Mucosa of descending colon (tissue), 3 donors: ENCODE measurements around the gene MAPK12. TPM values are rescaled to one million over a fixed set of nuclear protein-coding genes. Genes with fewer than 3 reads are reported as not detected.
A peak's percentile ranks its signal among the peaks of the same experiment; 100 is the strongest.

Experiments used
- ATAC-seq: fragments of 200-7000 bp; cut with Tn5 transposase; one replicate; pipeline ENCODE4 v1.9.1; 2020; ENCODE audit warnings: mild to moderate bottlenecking, moderate library complexity
- DNase-seq, 3 donors: peaks; one replicate each; pipeline ENCODE4 v3.0.0-alpha.2; 2020
- H3K36me3 ChIP-seq: fragments of 200-600 bp; one replicate; pipeline ENCODE4 v1.8.0; 2021; ENCODE audit warnings: low read depth, mild to moderate bottlenecking
- H3K4me1 ChIP-seq: fragments of 200-600 bp; one replicate; pipeline ENCODE4 v1.8.0; 2021; ENCODE audit warnings: low read depth, mild to moderate bottlenecking
- H3K4me3 ChIP-seq: fragments of 200-600 bp; one replicate; pipeline ENCODE4 v1.8.0; 2021; ENCODE audit warnings: mild to moderate bottlenecking
- H3K9me3 ChIP-seq: fragments of 200-600 bp; one replicate; pipeline ENCODE4 v1.8.0; 2021; ENCODE audit warnings: mild to moderate bottlenecking
- CTCF ChIP-seq: fragments of 200-600 bp; IDR thresholded peaks from one replicate; pipeline ENCODE4 v1.8.0; 2022; ENCODE audit warnings: antibody characterized with exemption, mild to moderate bottlenecking
- intact Hi-C, 2 donors: fragments of 100-400 bp; cut with DNase I in 1 of 2; cut with micrococcal nuclease in 1 of 2; formaldehyde crosslinking; loops; one replicate each; pipeline versions ENCODE4 v1.11.0 to v1.11.1; 2022; cut with DNase I, micrococcal nuclease
- long read RNA-seq, 2 donors: library from polyadenylated mRNA; unstranded; transcript quantifications; one replicate each; pipeline ENCODE4 v2.0.0, GENCODE V29; 2019 to 2021
- total RNA-seq, 3 donors: library from RNA; stranded (reverse); fragmentation: NEBNext Ultra II Directional in 2 of 3; extraction: Animal tissue kit (Norgen Biotek cat#: 25700) in 2 of 3; gene quantifications; one replicate each; pipeline versions ENCODE4 v1.2.1 to v1.2.4, GENCODE V29; 2021 to 2023
- donor health status: DM: no; HTN: no; CAD: no; lungs with moderate emphysema.
- donor health status: DM: no; HTN: no; CAD: no.
- donor health status: DM: no; HTN: yes; CAD: no.

MAPK12 gene
- 1 to 10 TPM; 2.3 to 6.5 (median 5.2) TPM for total RNA-seq
- long read RNA-seq, donor 1, transcript MAPK12-201 (12 exons, 1,918 nt): major isoform, 6 of 17 reads
- long read RNA-seq, donor 1, partial matches to known transcripts: 3 of 17 reads
- long read RNA-seq, donor 1, other reads (novel, unspliced or antisense): 7 of 17 reads
- long read RNA-seq, donor 2, partial matches to known transcripts: 0 of 1 reads
- long read RNA-seq, donor 2, other reads (novel, unspliced or antisense): 1 of 1 reads

- no peaks in the 10 kb centered on the region for H3K9me3 ChIP-seq
- peaks cover 14% of the 10 kb centered on the region for H3K4me1 ChIP-seq
- TF ChIP-seq CTCF: no peak
- no peaks in the 10 kb centered on the region for H3K36me3 ChIP-seq
- peak; percentile 6 for ATAC-seq
- intact Hi-C loops: no loop called here
- no peak within 1 kb of the TSS for H3K4me3 ChIP-seq
- DNase-seq: no peak
These were observed at the start of gene MAPK12 for GRCh38 chr22:50261615-50262459. Gene MAPK12, minus strand, starts transcription at chr22:50261683. Its CDS starts 174 bp downstream, at chr22:50261509.

GRCh38 chr22:50310949-50311444 lies 49.5 kb upstream of the MAPK12 start:
- intact Hi-C loops: no loop called here
- peak in 1 of 3 donors; percentile 47 for DNase-seq
- Histone ChIP-seq H3K4me1 (peaks cover 19% of the 10 kb centered on the region), H3K9me3 (no peaks in the 10 kb centered on the region), H3K36me3 (no peaks in the 10 kb centered on the region), H3K4me3 (no peak overlapping the region)
- no peak for TF ChIP-seq CTCF
- no peak for ATAC-seq

GRCh38 chr22:50310031-50310722 lies 48.7 kb upstream of the MAPK12 start:
- ATAC-seq (no peak), DNase-seq (peak in 2 of 3 donors; percentile 24 to 50)
- no peak overlapping the region for H3K4me3 ChIP-seq
- H3K4me1 ChIP-seq: peaks cover 27% of the 10 kb centered on the region
- intact Hi-C loops: no loop called here
- no peak for TF ChIP-seq CTCF
- no peaks in the 10 kb centered on the region for H3K36me3 ChIP-seq
- H3K9me3 ChIP-seq: no peaks in the 10 kb centered on the region

GRCh38 chr22:50309601-50309991 lies 48.1 kb upstream of the MAPK12 start:
- H3K9me3 ChIP-seq: no peaks in the 10 kb centered on the region

More at GRCh38 chr22:50309601-50309991, 48.1 kb upstream of the MAPK12 start:
- intact Hi-C loops: no loop called here
- Histone ChIP-seq H3K36me3 (no peaks in the 10 kb centered on the region), H3K4me3 (no peak overlapping the region), H3K4me1 (peaks cover 29% of the 10 kb centered on the region)
- peak in 1 of 3 donors; percentile 31 for DNase-seq
- no peak for ATAC-seq
- no peak for TF ChIP-seq CTCF
